ENCODE data around the gene AQP2.
"Not testable (repeated sequence)": the region's sequence is repeated elsewhere in the genome, so short reads cannot be mapped to it uniquely, and the experiment has no call there.

DNA sequence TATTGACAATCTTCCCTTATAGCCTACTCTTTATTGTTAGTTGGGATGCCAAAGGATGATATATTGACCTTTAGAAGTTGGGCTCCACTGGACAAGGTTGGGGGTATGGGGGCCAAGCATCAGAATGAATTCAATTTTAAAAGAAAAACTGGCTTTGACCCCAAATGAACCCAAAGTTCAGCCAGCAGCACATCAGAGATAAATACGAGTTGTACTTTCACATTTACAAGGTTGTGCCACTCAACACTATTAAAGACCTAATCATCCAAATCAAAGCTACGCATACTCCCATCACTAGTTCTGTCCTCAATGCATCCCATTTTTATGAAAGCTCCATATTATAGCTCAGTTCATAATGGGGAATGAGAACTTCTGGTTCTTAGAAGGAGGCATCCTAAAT, 38.9 kb downstream of the AQP2 start:
- TF ChIP-seq, protein P1, sequence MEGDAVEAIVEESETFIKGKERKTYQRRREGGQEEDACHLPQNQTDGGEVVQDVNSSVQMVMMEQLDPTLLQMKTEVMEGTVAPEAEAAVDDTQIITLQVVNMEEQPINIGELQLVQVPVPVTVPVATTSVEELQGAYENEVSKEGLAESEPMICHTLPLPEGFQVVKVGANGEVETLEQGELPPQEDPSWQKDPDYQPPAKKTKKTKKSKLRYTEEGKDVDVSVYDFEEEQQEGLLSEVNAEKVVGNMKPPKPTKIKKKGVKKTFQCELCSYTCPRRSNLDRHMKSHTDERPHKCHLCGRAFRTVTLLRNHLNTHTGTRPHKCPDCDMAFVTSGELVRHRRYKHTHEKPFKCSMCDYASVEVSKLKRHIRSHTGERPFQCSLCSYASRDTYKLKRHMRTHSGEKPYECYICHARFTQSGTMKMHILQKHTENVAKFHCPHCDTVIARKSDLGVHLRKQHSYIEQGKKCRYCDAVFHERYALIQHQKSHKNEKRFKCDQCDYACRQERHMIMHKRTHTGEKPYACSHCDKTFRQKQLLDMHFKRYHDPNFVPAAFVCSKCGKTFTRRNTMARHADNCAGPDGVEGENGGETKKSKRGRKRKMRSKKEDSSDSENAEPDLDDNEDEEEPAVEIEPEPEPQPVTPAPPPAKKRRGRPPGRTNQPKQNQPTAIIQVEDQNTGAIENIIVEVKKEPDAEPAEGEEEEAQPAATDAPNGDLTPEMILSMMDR (conservative IDR thresholded peaks at IDR 0.05; ENCODE audit: low read depth, low read length), result not testable (repeated sequence)
- not testable (repeated sequence) for TF ChIP-seq MXI1 (IDR thresholded peaks at IDR 0.05; ENCODE audit: borderline replicate concordance, low read depth, low read length); CHD1 (IDR thresholded peaks at IDR 0.05; ENCODE audit: low read depth, low read length); POLR2A (IDR thresholded peaks at IDR 0.05; ENCODE audit: low read depth, low read length)

All from IMR-90 (cell line).